GM21423 (cell line): ENCODE results near the gene CDK6.

Source experiments
- ATAC-seq: cut with Tn5 transposase; IDR thresholded peaks from one replicate; pipeline ENCODE4 v1.9.1; 2021; ENCODE audit warnings: mild to moderate bottlenecking, moderate library complexity; ENCODE audit not compliant: unreplicated experiment

Gene CDK6

DNA sequence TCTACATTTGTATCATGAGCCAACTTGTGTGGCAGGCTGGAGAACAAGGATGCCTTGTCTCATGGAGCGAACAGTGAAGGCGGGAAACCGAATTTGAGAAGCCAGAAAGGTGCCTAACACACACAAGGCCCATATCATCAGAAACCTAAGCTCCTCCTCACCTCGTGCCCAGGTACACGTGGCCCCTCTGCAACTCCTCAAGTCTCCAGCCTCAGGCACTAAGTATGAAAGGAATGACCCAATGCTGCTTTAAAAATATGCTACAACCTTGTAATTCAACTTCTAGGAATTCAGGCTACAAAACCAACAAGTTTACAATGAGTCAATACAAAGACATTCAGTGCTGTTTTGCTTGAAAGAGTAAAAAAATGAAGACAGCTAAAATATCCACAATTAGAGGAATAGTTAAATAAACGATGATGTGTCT, 95.7 kb downstream of the CDK6 start:
- ATAC-seq: no peak

DNA sequence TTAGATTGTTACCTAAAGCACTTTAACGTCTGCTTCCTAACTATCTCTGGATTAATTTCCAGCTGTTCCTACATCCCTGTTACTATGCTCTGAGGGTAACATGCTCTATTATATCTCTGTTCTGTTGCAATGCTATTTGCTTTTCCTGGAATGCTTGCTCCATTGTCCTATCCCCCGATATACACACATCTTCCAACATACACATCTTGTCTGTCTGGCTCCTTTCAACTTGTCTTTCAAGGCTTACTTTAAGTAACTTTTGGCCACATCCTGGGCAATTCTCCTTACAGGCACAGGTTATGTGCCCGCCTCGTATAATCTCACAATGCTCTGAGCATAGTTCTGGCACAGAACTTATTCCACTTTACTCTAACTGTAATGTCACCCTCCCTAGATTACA, 96.2 kb downstream of the CDK6 start:
- ATAC-seq: no peak

DNA sequence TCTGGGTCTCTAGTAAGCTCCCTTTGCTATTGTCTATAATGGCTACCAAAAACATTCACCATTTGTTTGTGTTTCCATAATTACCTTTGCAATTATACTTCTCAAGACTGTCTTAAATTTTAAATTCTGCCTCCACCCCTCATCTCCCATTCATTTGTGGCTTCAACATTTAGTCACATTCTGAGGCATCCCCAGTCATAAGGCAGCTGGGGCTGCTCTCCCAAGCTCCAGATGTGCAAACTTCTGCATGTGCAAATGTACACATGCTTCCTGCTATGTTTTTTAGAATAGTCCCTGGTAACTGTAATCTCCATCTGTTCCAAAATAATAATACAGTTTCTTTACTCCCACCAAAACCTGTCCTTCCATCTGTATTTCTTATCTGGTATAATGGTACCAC, 97.3 kb downstream of the CDK6 start:
- ATAC-seq: no peak

DNA sequence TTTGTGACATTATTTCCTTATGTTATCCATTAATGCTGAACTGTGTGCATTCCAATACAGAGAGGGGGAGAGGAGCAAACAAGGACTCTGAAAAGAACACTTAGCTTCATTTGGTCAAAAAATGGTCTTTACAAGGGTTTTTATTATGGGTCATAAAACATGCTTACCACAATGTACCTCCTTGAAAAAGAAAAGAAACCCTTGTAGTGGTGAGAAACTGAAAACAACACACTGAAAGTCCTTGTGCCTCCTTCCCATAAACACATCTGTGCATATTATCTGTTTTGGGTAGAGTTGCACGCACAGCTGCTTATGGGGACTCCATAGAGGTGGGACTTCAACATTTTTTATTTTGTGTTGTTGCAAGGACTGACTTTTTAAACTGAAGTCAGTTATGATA, 98.7 kb downstream of the CDK6 start:
- peak; percentile 91 for ATAC-seq

DNA sequence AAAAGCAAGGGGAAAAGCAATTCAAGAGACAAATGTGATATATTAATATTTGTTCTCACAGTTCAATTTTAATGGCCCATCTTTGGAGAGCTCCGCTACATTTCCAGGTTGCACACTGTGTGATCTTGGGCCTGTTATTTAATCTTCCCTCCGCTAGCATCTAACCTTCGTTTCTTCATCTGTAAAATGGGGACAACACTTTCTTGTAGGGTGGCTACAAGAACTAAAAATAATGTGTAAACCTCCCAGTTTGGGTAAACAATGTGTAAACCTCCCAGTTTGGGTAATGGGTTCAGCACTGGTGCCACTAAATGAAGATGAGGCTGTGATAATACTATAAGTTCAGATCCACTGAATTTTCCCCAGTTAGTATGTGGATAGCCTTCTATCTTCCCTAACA, 99.5 kb downstream of the CDK6 start:
- no peak for ATAC-seq

DNA sequence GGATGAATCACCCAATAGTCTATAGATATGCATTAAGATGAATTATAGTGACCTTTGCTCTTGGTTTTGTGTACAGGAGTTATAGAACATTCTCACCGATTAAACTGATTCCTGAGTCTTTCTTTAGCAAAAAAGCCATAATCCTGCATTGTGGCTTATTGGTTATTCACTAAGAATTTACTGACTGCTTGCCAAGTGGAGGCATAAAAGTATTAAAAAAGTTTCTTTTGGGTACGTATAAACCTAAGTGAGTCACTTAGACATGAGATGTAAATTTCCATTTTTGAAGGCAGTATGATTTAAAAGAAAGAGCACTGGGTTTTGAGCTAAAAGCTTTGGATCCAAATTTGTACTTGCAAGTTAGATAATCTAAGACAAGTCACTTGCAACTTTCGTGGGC, 100.7 kb downstream of the CDK6 start:
- ATAC-seq: no peak

DNA sequence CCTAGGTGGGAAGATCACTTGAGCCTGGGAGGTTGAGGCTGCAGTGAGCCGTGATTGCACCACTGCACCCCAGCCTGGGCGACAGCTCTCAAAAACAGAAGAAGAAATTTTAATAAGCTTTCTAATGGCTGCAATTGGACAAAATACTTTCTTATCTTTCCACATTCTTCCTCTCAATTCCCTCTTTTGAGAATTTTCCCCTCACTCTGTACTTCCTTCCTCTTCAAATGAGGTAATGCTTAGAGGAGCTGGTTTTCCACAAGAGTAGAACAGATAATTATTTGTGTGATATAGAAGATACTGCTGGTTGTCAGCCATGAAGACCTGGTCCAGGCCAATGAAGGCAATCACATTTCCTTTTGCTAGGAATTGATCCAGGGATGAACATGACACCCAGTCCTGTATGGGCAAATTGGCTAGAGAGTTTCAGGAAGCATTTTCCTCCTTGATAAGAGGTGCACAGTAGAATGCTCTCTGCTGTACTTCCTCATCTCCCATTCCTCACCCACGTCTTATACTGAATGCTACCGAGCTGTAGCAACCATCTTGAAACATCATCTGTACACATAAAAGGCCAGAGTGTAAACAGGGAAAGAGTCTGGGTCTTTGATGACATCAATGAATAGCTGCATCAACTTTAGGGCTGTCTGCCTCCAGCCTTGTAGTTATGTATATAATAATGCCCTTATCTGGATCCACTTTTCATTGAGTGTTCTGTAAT, 103.9 kb downstream of the CDK6 start:
- ATAC-seq: no peak

DNA sequence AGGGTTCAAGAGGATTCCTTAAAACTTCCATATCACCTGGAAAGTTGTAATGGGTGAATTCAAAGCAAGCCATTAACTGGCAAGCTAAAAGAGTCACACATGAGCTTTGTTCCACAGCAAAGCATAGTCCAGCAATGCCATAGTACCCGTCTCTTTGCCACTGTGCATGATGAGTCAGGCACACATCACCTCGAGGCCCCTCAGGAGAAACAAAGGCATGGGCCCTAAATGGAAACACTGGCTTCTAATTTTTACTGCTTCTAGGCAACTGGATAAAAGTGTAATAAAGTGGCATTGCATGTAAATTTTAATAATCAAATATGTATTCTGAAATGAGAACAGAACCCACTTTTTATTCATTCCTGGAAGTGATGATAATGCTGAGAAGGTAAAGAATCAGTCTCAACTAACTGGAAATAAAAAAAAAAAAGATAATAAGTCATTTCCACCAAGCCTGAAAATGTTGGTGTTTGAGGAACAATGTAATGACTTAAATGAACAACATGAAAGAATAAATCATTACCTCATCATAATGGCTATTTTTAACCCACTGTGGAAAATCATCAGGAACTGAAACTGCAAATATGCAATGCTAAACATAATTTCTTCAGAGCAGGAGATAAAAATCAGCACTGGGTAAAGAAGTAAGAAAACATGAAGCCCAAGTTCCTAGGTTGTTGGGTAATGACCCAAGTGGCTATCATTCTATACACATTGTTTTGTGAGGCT, 104.9 kb downstream of the CDK6 start:
- ATAC-seq: peak; percentile 52

DNA sequence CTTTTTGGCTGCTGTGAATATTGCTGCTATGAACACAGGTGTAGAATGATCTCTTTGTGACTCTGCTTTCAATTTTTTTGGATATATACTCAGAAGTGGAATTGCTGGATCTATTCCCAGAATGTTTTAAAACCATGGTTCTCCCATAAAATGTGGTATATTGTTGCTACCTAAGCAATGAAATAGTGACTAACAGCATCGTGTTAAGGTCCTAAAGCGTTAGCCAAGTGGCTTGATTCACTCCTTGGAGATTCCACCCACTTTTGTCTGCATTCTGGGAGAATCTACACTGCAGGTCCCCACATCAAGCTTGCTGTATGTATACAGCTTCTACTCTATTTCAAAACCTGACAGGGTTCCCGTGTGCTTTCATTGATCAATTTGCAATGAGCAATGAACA, 105.6 kb downstream of the CDK6 start:
- ATAC-seq: no peak

DNA sequence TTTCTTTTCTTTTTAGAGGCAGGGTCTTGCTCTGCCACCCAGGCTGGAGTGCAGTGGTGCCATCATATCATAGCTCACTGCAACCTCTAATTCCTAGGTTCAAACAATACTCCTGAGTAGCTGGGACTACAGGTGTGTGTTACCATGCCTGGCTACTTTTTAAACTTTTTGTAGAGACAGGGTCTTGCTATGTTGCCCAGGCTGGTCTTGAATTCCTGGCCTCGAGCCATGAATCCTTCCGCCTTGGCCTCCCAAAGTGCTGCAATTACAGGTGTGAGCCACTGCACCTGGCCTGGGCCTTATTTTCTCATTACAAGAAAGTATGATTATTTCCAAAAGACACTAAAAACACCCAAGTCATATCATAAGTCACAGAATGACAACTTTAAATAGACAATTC, 106.6 kb downstream of the CDK6 start:
- ATAC-seq: no peak

DNA sequence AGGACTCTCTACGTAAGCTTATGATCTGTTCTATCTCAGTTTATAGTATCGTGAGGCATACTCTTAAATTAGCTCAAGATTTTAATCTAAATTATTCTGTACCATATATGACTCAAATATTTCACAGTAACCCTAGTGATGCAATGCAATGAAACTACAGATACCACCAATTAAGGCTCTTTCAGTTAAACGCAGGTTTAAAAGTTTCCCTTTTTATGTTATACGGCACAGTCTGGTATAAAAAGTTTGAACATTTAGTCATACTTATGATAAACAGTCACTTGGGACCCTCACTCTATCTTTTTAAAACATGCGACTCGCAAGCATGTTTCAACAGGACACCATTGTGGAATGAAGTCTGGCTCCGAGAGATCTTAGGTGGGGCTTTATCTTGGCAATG, 107.2 kb downstream of the CDK6 start:
- no peak for ATAC-seq

DNA sequence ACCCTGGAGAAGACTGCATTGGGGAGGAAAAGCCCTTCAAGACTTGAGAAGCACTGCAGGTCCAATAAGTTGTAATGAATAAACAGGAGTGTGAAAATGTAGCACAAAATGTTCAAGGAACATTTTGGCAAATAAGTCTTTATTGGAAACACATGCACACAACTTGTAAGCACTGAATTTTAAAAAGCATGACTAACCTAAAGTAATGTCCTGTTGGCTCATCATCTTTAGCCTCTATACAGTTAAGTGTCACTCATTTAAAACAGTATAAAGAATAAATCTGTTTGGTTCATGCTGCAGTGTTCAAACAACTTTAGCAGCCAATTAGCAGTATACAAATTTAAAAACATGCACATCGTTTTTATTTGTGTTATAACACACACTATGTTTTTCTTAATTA, 108.6 kb downstream of the CDK6 start:
- ATAC-seq: no peak

DNA sequence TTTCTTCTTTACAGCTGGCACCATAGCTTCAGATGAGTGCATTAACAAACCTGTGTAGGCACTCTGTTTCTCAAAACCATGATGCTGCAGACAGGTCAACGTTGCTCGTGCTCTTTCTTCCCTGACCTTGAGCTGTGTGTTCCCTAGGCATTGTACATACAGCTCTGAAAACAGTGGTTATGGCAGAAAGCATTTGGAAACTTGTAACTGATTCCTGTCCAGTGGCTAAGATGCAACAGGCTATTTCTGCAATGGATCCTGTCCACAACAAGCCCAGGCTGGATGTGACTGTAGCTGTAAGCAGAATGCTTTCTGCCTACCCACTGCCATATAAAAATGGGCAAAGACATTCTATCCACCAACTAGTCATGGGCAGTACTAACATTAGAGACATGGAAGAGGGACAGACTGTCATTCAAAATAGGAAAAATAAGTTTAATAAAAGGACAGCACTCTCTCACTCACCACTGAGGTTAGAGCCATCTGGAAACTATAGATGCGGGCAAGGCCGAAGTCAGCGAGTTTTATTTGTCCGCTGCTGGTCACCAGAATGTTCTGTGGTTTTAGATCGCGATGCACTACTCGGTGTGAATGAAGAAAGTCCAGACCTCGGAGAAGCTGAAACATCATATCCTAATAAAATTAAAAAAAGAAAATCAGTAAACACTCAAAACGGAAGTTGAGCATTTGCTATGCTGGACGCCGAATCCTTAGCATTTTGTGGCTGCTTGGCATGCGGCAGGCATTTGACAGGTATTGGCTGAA, 111.0 kb downstream of the CDK6 start:
- ATAC-seq: no peak

DNA sequence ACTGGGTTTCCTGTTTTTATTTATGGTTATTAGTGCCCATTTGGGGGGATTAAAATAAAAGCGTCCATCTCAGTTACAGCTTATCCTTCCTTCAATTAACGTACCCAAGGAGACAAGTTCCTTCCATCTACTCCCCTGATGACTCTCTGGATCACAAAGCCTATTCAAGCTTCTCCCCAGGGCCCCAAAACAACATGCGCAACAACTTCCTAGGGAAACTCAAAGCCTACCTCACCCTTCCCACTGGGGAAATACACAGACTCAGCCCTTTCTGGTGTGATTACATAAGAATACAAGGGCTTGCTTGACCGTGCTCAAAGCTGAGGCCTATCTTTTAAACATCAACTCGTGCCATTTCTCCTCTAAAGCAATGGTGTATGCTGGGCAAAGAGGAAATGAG, 112.4 kb downstream of the CDK6 start:
- ATAC-seq: no peak

DNA sequence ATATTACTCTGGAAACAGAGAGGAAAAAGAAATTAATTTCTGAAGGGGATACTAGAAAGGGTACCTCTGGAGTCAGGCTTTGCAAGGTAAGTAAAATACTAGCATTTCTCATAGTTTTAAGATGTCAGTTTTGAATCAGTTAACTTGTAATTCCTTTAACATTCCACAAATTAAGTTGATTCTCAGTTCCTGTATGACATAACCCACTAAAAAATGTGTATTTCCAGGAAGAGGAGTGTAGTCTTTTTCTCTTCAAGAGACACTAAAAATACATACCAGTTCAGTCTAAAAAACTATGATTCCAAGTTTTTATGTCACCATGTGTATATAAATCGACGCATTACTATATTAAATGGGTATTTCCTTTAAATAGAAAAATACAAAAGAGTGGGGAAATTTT, 113.2 kb downstream of the CDK6 start:
- no peak for ATAC-seq

DNA sequence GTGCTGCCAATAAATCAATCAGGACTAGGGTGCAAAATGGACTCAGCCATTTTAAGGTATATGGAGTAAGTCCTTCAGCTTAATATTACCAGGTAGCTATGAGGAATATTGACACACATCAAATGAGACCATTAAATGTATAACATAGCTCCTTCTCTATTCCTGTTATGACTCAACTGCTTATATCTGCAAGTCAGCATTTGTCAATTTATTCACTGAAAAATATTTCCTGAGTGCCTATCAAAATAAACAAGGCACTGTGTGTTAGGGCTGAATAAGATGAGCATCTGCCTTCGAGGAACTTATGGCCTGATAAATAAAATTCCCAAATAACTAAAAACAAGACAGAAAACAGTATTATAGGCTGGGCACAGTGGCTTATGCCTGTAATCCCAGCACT, 113.8 kb downstream of the CDK6 start:
- ATAC-seq: no peak

DNA sequence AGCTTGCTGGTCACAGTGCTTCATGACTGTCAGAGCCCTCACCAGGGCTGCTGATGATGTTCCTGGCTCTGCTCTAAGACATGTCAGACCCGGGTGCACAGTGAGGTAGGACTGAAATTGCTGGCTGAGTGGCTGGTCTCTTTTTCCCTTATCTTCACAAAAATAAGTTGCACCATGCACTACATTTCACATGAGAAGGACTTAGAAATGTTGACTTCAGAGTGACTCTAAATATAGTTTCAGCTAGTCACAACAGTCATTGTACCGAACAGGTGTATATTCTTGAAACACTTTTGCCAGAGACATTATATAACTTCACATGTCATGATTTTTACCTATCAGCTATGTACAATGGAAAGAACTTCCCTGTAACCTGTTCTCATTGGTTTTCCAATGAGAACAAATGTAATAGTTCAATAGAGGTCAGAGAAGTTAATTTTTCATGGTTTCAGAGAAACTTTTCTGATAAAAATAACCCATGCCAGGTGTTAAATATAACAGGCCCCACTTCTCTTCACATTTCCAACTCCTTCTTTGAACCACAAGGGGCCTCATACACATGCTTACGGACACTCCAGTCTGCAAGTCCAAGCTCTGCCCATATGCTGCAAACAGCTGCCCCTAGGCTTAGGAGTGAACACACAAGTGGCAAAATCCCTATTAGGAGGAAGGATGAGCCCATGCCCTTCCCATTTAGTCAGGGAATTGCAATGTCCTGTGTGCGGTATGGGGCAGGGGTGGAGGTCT, 115.6 kb downstream of the CDK6 start:
- peak; percentile 48 for ATAC-seq

DNA sequence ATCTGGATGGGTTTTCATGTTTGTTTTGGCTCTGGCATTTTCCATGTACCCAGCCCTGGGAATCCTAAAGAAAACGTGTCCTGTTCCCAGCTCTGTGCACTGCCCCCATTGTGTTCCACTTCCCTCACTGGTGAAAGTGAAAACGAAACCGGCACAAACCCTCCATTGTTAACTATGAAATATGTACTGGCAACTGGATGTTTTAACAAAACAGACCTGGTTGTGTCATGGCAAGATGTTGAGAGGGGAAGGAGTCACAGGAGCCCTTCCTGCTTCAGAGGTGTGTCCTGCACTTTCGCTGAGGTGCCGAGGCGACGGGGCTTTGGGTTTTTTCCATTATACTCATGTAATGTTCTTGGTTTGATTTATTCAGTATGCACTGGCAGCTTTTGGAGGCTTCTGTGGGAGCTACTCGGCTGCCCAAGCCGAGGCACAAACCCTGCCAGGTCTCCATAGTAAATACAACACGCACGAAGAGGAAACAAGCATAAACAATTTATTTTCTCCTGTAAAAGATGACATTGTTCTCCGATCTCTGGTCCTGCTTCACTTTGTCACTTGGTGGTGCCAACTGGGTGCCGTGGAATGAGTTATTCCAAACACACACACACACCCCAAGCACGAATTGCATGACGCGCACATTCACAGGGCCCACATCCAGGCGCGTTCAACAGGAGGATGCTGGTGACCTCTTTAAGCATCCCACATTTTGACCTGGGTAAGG, 118.2 kb downstream of the CDK6 start:
- ATAC-seq: peak; percentile 68

DNA sequence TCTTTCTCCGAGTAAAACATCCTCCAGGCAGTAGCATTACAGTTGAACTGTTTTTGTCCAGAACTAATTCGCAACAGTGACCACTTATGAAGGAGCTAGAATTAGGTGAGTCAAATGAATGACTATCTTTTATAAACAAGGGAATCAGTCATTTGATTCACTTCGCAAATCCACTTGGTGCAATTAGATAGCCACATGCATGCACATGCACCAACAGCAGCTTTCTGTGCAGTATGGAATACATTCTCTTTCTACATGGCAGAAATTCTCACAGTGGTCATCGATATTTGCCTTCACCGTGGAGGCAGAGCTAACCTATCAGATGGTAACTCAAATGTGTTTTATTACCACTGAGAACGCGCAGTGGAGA, 118.8 kb downstream of the CDK6 start:
- no peak for ATAC-seq

DNA sequence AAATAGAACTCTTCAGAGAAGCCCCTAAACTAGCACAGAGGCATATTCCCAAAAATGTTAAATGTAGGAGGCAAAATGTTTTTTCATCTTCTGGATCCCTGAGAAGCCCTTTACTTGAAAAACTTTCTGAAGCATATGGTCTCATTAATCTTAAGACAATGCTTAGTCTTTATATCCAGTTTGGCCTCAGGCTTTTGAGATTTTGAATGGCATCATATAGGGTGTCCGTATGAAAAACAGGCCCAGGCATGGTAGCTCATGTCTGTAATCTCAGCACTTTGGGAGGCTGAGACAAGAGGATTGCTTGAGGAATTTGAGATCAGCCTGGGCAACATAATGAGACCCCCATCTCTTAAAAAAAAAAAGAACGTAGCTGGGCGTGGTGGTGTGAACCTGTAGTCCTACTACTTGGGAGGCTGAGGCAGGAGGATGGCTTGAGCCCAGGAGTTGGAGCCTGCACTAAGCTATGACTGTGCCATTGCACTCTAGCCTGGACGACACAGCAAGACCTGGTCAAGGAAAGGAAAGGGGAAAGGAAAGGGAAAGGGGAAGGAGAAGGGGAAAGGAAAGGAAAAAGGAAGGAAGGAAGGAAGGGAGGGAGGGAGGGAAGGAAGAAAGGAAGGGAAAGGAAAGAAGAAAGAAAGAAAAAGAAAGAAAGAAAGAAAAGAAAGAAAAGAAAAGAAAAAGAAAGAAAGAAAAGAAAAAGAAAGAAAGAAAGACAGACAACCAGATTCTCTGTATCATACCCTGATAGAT, 119.4 kb downstream of the CDK6 start:
- ATAC-seq: no peak
